CD4-positive, alpha-beta T cell treated with Interleukin-2 at 100 ng/mL for 4 hours (primary cell): ENCODE data around the gene BMP7.

ENCODE experiments used
- DNase-seq: peaks from one replicate; pipeline ENCODE4 v3.0.0-alpha.2; 2020; ENCODE audit warnings: low spot score

Gene BMP7

DNA sequence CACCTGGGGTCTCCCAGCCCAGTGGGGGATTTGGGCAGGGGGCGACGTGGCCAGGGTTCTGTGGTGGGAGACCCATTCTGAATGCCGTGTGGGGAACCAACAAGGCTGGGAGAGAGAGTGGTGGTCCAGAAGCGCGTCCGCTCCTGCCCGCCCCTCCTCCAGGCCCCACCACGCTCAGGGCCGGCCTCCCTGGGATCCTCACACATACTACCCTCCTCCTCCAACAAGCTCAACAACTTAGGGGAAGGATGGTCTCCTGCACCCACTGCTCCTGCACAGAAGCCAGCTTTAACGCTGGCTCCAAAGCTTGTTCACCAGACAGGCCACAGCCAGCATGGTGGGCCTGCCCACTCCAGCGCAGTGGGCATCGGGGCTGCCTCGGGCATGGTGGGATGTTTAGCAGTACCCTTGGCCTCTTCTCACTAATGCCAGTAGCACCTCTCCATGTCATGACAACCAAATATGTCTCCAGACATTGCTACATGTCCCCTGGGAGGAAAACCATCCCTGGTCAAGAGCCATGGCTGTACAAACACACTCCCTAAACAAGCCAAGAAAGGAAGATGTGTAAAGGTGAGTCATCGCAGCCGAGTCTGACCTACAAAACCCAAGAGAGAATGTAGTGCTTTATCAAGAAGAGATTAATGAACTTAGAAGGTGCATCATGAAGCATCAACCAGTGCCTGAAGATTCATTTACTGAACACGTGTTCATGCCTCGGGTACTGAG is 75.7 kb downstream of the BMP7 start:
- DNase-seq = no peak

DNA sequence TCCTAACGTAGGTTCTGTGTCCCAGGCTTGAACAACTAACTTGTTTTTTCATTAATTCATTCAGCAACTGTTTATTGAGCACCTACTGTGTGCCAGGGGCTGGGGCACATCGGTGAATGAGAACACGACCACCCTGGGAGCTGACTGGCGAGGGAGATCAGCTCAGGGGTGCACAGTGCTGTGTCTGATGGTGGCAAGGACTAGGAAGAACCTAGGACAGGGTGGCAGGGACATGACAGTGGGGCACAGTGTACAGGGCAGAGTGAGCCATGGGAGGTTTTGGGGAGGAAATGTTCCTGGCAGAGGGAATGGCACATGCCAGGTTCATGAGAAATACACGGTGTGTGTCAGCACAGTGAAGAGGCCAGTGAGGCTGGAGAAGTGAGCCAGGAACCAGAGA is 76.7 kb downstream of the BMP7 start:
- DNase-seq = no peak

DNA sequence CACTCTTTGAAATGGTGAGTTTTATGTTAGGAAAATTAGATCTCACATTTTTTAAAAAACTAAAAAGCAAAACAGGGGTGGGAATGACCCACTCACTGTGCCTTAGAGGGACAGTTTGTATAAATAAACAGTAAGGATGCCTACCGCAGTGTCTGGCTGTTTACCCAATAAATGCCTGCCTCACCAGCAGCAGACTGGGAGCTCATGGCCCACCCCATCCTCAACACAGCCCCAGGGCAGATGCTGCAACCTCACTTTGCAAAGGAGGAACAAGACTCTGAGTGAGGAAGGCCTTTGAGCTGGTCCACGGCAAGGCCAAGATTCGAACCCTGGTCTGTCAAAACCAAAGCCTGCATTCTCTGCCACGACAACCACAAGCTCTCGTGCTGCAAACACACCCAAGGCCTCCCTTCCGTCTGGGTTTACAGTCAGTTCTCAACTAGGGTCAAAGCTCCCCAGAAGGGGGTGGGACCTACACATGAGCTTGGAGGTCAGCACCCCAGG is 77.8 kb downstream of the BMP7 start:
- no peak for DNase-seq

DNA sequence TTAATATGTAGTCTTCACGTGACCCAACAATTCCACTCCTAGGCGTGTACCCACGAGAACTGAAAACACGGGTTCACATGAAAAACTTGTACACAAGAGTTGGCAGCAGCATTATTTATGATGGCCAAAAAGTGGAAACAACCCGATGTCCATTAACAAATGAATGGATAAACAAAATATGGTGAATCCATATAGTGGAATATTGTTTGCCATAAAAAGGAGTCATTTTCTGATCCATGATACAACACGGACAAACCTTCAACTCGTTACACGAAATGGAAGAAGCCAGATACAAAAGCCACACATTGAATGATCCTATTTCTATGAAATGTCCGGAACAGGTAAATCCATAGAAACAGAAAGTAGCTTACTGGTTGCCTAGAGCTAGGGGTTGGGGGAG is 78.4 kb downstream of the BMP7 start:
- DNase-seq = no peak

DNA sequence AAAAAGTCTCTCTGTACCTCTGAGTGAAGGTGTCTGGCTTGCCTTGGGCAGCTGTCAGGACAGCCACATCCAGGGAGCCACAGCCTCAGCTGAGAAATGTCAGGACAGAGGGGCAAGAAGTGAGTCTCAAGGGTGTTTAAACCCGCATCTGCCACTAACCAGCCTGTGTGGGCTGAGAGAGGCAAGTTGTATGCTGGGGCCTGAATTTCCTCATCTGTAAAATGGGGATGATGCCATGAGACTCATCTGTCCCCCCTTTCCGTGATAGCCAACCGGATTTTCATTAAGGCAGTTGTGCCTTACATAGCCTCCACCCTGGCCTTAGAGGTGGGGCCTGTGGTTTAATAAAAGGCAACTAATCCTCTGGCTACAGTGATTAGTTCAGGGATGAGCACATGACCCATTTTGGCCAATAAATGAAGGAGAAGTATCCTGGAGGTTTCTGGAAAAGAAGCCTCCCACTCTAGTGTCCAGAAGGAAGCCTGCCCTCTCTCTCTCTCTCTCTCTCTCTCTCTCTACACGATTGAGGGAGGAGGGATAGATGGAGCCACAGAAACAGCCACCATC is 79.3 kb downstream of the BMP7 start:
- DNase-seq = no peak

DNA sequence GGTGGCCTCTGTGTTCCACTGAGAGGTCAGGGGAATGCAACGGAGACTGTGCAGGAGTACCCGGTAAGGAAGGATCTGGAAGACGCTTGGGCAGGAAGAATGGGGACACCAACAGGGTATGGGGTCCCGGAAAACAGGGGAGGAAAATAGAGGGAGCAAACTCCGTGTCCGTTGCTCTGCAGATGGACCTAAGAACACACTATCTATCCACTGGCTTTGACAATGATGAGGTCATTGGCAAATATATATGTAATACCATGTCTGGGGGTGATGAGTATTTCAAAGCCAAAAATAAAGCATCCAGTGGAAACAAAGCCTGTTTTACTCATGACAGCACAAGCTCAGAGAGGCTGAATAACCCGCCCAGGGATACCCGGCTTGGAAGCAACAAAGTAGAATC is 80.2 kb downstream of the BMP7 start:
- DNase-seq = no peak

DNA sequence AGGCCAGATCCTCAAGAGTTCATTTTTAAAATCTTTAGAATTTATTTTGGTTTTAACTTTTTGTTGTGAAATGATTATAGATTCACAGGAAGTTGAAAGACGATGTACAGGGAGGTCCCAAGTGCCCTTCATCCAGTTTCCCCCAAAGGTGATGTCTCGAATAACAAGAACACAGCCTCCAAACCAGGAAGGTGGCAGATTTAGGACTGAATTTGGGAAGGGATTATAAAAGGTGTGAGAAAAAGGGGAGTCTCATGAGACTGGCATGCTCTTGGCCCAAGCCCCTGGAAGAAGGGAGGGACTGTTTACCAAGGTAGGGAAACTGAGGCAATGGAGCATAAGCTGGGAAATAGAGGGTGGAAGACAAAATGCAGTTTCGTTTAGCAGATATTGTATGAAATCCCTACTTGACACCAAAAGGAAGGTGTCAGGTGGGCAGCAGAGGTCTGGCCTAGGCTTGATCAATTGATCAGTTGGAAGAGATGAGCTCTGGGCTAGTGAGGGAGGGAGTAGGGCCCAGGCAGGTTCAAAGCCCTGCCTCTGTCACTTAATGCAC is 81.2 kb downstream of the BMP7 start:
- no peak for DNase-seq

DNA sequence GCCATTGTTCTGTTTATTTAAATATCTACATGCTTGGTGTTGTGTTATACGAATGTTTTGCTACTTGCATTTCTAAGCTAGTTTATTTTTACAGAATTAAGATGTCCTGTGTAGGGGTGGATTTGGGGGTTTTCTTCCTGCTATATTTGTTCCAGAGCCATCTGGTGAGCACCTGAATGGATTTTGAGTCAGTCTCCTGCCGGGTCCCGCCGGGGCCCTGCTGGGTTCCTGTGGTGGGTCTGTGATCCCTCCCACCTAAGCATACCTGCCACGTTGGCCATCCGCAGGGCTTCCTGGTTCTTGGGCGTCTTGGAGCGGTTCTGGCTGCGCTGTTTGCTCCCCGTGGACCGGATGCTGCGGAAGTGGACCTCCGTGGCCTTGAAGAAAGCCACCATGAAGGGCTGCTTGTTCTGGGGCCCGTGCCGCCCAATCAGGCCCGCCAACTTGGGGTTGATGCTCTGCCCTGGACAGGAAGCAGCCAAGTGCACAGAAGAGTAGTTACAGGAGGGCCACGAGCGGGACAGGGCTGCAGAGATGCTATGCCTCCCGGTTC is 82.9 kb downstream of the BMP7 start:
- DNase-seq = no peak

DNA sequence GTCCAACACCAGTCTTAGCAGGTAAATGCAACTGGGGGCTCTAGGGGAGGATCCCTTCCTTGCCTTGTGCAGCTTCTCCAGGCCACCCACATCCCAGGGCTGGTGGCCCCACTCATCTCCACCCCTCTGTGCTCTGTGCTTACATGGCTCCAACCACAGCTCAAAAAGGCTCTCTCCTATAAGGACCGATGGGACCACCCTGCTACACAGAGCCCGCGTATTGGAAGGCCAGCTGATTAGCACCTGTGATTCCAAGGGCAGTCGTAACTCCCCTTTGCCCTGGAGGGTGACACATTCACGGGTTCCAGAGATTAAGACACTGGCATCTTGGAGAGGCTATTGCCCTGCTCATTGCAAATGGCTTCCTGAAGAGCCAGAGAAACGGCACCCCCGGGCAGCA is 84.8 kb downstream of the BMP7 start:
- DNase-seq = no peak

DNA sequence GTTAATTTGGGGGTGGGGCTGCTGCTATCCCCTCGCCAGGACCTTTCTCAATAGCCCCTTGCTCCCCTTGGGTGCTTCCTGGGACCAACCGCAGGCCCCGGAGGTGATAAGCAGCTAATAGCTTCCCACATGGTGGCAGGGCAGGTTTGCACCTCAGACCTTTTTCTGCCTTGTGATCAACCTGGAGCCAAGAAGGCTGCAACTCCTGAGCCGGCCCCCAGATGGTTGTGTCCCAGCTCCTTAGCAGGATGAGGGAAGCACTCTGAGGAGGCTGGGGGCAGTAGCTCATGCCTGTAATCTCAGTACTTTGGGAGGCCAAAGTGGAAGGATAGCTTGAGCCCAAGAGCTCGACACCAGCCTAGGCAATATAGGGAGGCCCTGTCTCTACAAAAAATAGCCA is 85.5 kb downstream of the BMP7 start:
- no peak for DNase-seq

DNA sequence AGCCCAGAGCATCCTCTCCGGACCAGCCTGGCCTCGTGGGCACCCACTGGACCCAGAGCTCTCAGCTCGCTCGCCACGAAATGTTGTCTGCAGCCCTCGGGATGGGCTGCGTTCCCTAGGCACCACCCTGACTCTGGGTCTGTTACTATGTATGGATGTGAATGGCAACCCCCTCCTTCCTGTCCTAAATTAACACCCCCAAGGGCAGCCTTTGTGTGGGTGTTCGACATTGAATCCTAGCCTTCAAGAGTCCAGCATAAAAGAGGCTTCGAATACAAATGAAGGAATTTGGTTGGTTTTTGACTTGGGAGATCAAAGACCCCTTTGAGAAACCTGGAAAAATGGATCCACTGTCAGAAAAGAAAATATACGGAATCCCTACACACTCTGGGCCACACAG is 86.1 kb downstream of the BMP7 start:
- no peak for DNase-seq

DNA sequence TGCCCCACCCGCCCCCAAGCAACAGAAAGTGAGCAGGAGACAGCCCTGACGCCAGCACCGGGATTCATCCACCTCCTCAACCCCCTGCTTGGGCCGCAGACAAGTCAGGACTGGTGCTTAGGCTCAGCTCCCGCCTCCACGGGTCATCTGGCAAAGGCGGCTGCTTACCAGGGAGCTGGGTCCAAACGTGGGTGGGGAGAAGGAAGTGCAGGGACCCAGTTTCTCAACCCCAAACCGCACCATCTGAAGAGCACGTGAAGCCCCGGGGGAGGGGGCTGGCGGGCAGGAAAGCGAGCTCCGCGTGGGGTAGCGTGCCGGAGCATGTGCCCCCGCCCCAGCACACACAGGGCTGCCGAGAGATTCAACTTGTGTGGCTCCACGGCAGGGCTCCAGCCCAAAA is 87.2 kb downstream of the BMP7 start:
- no peak for DNase-seq

DNA sequence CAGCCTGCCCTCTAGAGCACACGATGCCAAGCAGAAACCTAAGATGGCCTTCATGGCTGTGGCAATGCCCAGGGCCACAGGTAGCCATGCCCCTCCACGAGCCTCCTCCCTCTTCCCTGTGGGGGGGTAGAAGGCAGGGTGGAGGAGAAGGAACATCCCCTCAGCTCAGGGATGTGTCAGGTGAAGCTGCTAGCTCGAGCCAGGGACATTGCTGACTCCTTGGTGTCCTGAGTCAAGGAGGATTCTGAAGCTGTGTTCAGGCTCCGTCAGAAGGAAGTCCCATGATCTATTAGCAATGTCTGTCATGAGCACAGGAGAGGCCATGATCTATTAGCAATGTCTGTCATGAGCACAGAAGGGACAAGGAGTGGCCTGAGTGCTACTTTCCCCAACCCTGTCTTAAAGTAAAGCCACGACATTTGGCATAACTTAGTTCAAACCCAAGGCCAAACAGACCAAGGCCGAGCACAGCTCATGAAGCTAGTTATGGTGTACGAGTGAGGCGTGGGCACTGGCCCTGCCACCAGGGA is 87.8 kb downstream of the BMP7 start:
- DNase-seq = no peak

DNA sequence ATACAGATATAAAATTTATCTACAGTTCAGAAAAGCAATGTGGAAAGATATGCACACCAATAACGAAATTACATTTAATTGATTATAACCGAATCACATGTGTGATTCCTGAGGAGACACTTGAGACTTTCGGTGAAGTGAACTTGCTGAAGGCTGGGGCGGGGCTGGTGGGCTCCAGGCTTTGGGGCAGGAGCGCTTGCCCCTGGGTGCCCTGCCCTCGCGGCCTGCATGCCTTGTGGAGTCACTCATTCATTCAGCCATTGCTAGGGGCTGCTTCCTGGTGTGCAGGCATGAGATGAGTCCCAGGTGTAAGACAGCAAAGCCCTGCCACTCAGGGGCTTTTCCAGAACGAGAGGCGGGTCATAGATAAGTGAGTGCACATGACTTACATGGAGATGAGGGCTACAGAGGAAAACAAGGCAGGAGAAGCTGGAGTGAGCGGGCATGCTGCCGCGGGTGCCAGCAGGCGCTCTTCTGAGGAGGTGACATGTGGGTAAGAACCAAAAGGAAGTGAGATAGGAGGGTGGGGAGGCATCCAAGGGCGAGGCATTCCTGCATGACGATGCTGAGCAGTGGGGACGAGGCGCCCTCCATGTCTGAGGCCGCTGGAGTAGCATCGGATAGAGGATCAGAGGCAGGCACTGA is 88.7 kb downstream of the BMP7 start:
- DNase-seq = no peak

DNA sequence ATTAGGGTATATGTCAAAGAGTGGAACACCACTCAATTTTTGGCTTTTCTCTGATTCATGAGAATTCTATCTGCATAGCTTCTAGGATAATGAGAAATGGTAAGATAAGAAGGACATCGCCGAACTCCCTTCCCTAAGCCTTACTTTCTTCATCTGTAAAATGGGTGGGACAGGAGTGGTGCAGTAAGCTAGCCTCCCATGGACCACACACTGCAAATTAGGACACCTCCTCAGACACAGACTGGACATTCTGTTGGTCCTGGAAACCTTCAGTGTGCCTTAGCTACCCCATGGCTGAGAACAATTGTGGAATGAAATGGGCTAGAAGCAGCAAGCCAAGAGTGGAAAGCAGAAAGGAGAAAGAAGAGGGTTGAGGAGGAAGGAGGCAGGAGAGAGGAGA is 89.6 kb downstream of the BMP7 start:
- no peak for DNase-seq

DNA sequence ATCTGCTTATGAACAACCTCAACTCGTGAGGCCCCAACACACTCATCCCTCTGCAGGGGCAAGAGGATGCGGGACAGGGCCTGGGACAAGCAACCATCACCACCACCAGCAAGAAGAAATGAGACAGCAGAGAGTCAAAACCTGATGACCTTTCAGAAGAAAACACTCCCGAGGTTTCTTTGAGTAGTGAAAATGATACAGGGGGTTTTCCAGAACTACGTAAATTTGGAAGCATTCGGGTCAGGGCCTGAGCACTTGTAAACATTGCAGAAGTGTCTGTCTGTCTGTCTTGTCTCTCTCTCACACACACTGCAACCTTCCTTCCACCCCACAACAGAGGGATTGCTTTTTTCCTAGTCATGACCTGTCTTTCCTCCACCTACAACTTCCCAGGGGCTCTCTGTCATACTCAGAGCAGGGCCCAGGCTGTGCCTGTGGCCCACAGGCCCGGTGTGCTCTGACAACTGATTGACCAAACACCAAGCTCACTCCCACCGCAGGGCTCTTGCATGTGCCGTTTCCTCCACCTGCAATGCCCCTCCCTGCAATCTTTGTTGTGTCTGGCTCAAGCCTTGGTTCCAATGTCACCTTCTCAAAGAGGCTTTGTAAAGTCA is 90.9 kb downstream of the BMP7 start:
- no peak for DNase-seq

DNA sequence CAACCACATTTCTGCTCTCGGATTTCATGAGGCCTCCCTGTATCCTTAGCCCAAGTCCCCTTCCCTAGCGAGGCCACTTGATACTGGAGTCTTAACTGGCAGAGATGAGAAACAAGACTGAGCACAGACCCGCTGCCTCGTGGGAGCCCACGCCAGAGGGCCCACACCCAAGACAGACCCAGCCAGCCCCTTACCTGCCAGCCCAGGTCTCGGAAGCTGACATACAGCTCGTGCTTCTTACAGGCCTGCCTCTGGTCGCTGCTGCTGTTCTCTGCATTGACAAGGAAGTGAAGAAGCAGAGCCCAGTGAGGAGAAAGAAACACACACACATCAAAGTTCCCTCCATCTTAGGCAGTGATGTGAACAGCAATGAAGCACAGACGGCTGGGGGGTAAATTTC is 91.7 kb downstream of the BMP7 start:
- no peak for DNase-seq

DNA sequence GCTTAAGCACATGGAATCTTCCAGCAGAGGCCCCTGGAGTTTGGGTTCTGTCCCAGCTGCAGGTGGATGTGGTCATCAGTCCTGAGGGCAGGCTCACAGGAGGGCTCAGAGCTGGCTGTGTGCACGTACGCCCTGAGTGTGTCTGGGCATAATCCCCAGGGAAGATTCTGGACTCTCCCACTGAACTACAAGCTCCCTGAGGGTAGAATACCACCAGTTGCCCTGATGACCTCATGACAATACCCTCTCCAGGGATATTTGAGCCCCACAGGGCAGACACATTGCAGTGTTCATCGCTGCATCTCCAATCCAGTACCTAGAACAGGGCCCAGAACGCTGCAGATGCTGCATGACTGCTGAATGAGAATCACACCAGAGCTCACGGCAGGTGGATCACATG is 92.5 kb downstream of the BMP7 start:
- DNase-seq = no peak

DNA sequence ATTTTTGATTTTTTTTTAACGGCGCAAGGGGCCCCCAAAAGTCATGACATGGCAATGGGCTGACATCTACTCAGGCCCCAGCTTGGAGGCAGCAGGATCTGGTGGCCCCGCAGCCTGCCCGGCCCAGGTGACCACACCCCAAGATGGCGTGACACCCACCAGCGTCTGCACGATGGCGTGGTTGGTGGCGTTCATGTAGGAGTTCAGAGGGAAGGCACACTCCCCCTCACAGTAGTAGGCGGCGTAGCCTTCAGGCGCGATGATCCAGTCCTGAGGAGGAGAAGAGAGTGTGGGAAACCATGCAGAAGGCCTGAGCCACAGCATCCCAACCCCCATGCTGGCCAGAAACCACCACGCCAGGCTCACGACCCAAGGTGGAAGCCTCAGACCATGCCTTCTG is 93.4 kb downstream of the BMP7 start:
- no peak for DNase-seq

DNA sequence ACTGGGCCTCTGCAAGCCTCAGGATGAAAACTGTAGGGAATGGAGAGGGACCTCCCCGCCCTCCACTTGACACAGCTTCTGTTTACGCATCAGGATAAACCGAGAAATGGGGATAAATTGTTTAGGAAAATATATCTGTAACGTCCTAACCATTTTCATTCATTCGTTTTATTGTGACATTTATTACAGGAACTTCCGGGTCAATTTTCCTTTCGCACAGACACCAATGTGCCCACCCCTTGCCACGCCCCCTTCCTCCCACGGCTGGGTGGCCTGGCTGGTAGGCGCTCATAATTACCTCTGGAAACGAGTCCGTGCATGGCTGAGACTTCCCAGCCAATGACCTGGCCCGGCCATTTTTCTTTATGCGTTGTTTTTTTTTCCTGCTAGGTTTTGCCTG is 96.1 kb downstream of the BMP7 start:
- DNase-seq = no peak

DNA sequence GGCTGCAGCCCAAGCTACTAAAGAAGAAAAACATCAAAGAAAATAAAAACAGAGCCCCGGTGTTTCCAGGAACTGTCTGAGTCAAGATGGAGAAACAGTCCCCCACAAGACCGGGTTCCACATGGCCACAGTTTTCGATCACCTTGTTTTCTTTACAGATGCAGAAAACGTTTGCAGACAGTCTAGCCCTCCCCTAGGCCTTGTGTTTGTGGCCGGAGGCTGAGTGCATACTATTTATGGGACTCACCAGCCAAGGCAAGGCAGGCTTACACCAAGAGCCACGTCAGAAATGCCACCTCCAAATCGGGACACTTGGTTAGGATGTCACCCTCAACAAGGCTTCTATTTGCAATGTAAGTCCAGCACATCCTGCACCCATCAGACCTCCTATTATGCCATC is 97.3 kb downstream of the BMP7 start:
- no peak for DNase-seq

DNA sequence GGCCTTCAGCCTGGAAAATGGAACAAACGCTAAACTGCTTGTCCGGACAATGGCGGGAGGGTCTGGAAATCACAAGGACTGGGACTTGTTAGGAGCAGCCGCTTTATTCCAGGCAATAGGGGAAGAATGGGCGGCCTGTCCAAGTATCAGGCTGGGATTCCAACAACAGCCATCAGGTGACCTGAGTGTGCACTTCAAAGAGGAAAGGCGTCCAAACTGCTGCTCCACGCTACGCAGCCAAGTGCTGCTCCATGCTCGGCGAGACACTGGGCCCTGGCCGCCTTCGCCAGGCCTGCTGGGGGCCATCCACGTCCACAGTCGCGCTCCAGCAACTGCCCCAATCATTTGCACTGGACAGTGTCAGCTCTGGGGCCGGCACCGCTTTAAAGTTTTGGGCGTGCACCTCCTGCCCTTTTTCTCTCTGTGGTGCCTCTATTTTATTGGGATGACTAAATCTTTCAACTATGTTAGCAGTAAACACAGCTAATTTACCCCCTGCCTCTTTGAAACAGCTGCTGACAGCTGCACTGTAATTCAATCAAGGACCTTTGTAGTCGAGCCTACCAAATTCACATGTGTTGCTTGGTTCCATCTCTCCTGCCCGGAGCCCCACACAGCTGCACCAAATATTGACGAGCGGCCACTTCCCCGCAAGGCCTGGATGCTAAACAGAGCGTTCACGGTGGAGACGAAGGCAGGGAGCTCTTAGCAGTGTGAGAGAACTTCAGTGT is 98.3 kb downstream of the BMP7 start:
- no peak for DNase-seq
